ENCODE data around the gene CELF1. TPM values are rescaled to one million over a fixed set of nuclear protein-coding genes. Genes with fewer than 3 reads are reported as not detected.

Gene CELF1
- total and polyA plus RNA-seq, 9 of the 15 experiments (the other 6 are each of a cell fraction or from before 2014, with no cell fraction given), result 11.3 to 142 (median 77.4) TPM

DNA sequence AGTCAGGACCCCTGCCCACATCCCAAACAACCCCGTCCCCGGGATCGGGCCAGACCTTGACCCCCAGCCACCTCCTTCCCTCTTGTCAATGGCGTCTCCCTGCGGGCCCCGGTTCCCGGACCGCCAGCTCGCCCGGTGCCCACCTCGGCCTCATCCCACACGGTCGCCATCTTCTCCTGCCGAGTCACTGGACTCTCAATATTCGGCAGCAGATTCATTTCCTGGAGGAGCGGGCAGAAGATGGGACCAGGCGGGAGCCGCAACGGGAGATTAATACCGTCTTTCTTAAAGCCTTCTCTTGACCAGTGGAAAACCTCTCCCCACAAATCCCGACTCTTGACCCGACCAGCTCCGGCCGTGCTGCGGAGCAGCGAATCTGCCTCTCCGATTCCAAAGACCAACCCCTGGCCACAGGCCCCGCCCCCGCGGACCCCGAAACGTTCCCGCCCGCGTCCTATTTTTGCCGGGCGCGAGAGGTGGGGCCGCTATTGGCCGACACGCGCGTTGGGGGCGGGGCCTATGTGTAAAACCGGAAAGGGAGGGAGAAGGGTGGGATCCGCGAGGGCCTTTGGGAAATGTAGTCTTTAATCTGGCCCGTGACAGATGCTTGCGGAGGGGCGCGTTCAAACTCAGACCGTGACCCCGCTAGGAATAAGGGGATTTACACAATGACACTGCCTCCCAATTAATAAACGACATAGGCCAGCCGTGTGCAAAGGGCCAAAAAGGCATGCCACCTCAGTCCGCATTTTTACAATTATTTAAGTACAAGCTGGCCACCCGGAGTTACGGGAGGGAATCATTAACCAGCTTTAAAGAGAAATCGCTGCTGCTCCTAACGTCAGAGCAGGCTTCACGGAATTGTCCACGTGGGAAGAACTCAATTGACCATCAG is 126.6 kb downstream of the CELF1 start, which contains the start of gene PSMC3 (continued):
- TF ChIP-seq TFAP4 (CRISPR knock-in tag; IDR thresholded peaks at IDR 0.05; ENCODE audit: borderline replicate concordance) (peak; percentile 72; the same call in 1 of the 2 replicates), POLR2B (IDR thresholded peaks at IDR 0.05; ENCODE audit: low read depth, partially characterized antibody) (peak; percentile 95), CCNT2 (IDR thresholded peaks at IDR 0.05; ENCODE audit: borderline replicate concordance, extremely low read depth, insufficient read length, low read depth, low read length) (peak; percentile 45), MECOM (CRISPR knock-in tag; IDR thresholded peaks at IDR 0.05) (peak; percentile 55; the same call in 1 of the 2 replicates), GABPB1 (CRISPR knock-in tag; IDR thresholded peaks at IDR 0.05) (peak; percentile 96), NR2C1 (IDR thresholded peaks at IDR 0.05) (peak; percentile 70), NR2C1 (tag; IDR thresholded peaks at IDR 0.05) (peak; percentile 66), PYGO2 (tag; IDR thresholded peaks at IDR 0.05) (no peak), MIER1 (IDR thresholded peaks at IDR 0.05; ENCODE audit: low read depth) (no peak), ZFX (CRISPR knock-in tag; IDR thresholded peaks at IDR 0.05) (peak; percentile 65), MAFK (IDR thresholded peaks at IDR 0.05; ENCODE audit: low read length) (peak; percentile 59; the same call in 1 of the 2 replicates), EP300 (IDR thresholded peaks at IDR 0.05; ENCODE audit: low read length) (peak; percentile 99), POLR2G (IDR thresholded peaks at IDR 0.05; ENCODE audit: low read depth, low read length) (peak; percentile 95), RBFOX2 (IDR thresholded peaks at IDR 0.05; ENCODE audit: low read depth, low read length) (peak; percentile 96), ZNF668 (CRISPR knock-in tag; IDR thresholded peaks at IDR 0.05) (no peak), DIDO1 (tag; IDR thresholded peaks at IDR 0.05; ENCODE audit: low read depth) (peak; percentile 92), NELFE (IDR thresholded peaks at IDR 0.05; ENCODE audit: insufficient read depth, insufficient read length) (no peak), ATF6 (CRISPR knock-in tag; IDR thresholded peaks at IDR 0.05) (peak; percentile 87), KDM4B (IDR thresholded peaks at IDR 0.05; ENCODE audit: borderline replicate concordance in 2 of 2, low read depth in 1 of 2) (no peak; a peak in 1 of 4 replicates), HLTF (IDR thresholded peaks at IDR 0.05) (peak; percentile 82; the same call in 1 of the 2 replicates), JUN (IDR thresholded peaks at IDR 0.05; ENCODE audit: borderline replicate concordance, low read depth, low read length) (0 out of 2 replicates have a peak, but pooled peaks have one; percentile 23), JUN (CRISPR knock-in tag; IDR thresholded peaks at IDR 0.05; ENCODE audit: borderline replicate concordance) (no peak), NFIC (IDR thresholded peaks at IDR 0.05) (peak; percentile 89), DACH1 (IDR thresholded peaks at IDR 0.05; ENCODE audit: partially characterized antibody) (no peak), PCBP2 (IDR thresholded peaks at IDR 0.05; ENCODE audit: low read depth, low read length, poor library complexity, severe bottlenecking) (no peak), BRD4 (IDR thresholded peaks at IDR 0.05) (peak; percentile 91), SMAD4 (CRISPR knock-in tag; conservative IDR thresholded peaks at IDR 0.05) (peak; percentile 60), ARHGAP35 (IDR thresholded peaks at IDR 0.05; ENCODE audit: partially characterized antibody) (peak; percentile 14)
